SHP77 treated with DMSO at 0.1 percent for 48 hours (cell line): ENCODE results near the gene RAB31.

Experiments used
- DNase-seq: peaks from one replicate; lab custom pipeline; 2025; lab: John Stamatoyannopoulos, UW

The RAB31 gene

GRCh38 chr18:9818423-9818734, 110.3 kb downstream of the RAB31 start:
- no peak for DNase-seq

DNA sequence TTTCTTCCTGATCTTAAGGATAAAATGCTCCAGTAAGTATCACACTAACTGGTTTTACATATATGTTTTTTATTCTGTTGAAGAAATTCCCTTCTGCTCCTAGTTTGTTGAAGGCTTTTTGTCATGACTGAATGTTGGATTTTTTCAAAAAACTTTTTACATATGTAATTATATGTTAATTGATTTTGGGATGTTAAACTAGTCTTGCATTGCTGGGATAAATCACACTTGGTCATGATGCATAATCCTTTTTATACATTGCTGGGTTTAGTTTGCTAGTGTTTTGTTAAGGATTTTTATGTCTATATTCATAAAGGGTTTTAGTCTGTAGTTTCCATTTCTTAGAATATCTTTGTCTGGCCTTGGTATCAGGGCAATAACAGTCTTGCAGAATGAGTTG, 112.0 kb downstream of the RAB31 start:
- DNase-seq, result no peak

DNA sequence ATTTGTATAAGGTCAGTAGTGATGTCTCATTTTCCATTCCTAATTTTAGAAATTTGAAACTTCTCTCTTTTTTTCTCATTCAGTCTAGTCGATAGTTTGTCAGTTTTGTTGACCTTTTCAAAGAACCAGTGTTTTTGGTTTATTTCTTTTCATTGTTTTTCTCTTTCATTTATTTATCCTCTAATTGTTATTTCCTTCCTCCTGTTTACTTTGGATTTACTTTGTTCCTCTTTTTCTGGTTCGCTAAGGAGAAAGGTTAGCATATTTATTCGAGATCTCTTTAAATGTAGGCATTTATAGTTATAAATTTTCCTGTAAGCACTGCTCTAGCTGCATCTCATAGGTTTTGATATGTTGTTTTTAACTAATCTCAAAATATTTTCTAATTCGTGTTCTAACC, 112.6 kb downstream of the RAB31 start:
- DNase-seq, result no peak

DNA sequence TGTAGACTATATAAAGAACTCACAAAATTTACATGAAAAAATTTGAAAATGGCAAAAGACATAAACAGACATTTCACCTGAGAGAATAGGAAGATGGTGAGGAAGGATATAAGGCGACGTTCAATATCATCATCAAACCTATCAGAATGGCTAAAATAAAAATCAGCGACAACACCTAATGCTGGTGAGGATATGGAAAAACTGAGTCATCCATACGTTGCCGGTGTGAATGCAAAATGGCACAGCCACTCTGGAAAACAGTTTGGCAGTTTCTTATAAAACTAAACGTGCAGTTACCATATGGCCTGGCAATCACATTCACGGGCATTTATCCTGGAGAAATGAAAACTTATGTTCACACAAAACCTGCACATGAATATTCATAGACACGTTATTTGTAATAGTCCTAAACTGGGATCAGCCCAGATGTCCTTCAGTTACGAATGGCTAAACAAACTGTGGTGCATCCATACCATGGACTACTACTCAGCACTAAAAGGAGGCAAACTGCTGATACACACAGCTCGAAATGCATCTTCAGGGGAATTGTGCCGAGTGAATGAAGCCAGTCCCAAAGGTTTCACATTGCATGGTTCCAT, 114.6 kb downstream of the RAB31 start:
- DNase-seq, result no peak

GRCh38 chr18:9823805-9824473, 115.8 kb downstream of the RAB31 start:
- no peak for DNase-seq

GRCh38 chr18:9824474-9824832, 116.4 kb downstream of the RAB31 start:
- DNase-seq, result no peak

GRCh38 chr18:9824952-9825371, 116.9 kb downstream of the RAB31 start:
- DNase-seq, result no peak

DNA sequence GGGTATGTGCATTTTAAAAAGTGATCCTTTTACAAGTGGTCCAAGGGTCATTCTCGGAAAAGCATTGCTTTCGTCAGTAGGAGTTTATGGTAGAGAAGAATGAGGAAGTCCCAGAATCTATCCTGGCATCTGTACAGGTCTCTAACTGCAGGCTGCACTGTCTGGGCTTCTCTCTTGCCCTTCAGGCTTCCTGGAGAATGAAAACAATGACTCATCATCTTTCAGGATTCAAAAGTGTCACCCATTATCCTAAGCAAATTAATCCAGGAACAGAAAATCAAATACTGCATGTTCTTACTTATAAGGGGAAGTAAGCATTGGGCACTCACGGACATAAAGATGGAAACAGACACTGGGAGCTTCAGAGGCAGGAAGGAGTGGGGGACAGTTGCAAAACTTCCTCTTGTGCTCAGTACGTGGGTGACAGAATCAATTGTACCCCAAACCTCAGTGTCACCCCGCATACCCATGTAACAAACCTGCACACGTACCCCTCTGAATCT, 117.5 kb downstream of the RAB31 start:
- no peak for DNase-seq

DNA sequence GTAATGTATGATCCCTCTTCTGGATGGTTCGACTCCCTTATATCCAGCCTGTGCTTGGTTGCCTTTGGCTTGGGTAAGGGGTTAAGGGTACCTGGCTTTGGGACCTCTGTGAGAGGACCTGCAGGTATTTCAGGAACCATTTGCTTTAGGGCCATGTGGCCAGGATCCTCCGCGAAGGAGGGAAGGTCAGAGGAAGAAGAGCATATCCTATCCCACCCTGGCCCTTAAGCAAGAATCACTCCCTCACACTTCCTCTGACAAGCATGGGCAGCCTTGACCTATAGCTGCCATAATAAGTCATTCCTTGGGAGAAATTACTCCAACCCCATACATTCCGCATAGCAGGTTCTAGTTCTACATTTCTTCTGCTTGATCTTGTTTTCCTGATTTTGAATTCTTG, 118.6 kb downstream of the RAB31 start:
- no peak for DNase-seq

DNA sequence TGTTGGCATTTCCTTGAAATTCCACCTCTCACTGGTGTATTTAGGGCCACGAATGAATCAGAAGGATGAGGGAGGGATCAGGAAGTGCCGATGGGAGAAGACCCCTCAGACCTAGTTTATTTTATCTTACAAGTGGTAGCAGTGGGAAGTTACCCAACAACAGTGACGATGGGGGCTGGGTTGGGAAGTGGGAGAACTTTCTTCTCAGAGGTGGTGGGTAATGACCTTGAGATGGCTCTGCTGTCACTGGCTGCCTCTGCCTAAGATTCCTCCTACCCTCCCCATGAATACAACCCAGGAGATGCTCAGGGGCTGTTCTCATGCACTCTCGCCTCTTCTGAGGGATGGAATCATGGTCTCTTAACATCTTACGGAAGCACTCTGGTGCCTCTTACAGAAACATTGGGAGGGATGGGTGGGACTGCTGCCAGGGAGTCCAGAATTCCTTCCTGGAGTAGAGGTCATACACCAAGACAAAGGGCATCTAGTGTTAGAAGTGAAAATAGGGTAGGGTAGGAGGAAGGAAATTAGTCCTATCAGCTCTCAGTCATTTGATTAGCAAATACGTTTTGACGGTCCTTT, 119.2 kb downstream of the RAB31 start:
- DNase-seq, result no peak

GRCh38 chr18:9827793-9828505, 119.8 kb downstream of the RAB31 start:
- no peak for DNase-seq

DNA sequence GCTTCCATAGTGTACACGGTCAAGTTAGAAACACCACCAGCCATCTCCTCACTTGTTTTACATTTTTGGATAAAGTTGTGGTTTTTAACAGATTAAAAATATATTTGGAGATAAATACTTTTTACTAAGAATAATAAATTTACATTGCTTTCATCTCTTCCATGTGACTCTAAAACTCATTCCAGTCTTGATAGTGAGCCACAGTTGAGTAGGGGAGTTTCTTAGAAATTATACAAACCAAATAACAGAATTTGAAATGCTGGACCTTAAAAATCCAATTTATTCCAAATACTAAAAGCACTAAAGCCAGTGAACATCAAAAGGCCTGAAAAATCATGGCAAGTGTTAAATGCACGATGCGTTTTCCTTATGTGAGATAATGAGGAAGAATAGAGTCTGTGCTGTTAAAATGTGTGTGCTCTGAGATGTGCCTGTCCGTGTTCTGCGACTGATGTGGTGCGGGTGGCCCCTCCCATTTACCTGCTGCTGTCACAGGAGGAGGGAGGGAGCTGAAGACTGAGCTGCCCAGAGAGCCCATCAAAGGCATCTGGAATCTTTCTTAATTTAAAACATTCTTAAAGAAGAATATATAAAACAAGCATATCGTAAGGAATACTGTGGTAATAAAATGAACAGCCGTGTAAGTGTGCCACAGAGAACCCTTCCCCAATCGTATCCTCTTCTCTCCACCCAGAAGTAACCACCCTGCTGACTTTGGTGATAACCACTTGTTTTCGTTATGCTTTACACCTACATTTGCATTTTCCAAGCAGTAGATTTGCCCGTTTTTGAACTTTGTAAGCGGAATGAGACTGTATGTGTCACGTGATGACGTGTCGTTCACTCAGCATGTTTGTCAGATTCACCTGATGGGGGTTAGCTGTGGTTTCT, 120.7 kb downstream of the RAB31 start:
- no peak for DNase-seq

GRCh38 chr18:9829397-9829712, 121.3 kb downstream of the RAB31 start:
- DNase-seq, result no peak

- DNase-seq, result no peak
Observed at GRCh38 chr18:9831036-9831722, 123.1 kb downstream of the RAB31 start.

- no peak for DNase-seq
Observed at GRCh38 chr18:9831723-9832199, 123.7 kb downstream of the RAB31 start.

- DNase-seq, result no peak
Observed at GRCh38 chr18:9832871-9833270, 124.8 kb downstream of the RAB31 start.

- no peak for DNase-seq
Observed at GRCh38 chr18:9834551-9834950, 126.5 kb downstream of the RAB31 start.

GRCh38 chr18:9835113-9835755, 127.1 kb downstream of the RAB31 start:
- no peak for DNase-seq

GRCh38 chr18:9835825-9836224, 127.7 kb downstream of the RAB31 start:
- DNase-seq, result no peak

GRCh38 chr18:9838144-9838877, 130.2 kb downstream of the RAB31 start:
- no peak for DNase-seq
